Measurements from ENCODE around the gene KCNQ5.

DNA sequence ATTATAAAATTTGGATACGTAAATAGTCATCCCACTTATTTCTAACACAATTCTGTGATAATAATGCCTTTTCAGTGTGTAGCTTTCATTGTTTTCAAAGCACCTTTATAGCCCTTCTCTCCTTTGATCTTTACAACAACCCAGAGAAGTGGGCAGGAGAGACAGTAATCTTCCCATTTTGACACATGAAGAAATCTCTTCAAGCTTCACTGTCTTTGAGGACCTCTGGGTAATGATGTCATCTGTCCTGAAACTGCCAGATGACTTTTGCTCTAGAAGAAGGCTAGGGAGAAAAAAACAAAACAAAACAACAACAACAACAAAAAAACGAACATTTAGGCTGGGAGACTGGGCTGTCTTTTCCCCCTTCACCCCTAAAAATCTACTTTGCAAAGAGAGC, 203.0 kb downstream of the KCNQ5 start:
- TF ChIP-seq, protein P1, sequence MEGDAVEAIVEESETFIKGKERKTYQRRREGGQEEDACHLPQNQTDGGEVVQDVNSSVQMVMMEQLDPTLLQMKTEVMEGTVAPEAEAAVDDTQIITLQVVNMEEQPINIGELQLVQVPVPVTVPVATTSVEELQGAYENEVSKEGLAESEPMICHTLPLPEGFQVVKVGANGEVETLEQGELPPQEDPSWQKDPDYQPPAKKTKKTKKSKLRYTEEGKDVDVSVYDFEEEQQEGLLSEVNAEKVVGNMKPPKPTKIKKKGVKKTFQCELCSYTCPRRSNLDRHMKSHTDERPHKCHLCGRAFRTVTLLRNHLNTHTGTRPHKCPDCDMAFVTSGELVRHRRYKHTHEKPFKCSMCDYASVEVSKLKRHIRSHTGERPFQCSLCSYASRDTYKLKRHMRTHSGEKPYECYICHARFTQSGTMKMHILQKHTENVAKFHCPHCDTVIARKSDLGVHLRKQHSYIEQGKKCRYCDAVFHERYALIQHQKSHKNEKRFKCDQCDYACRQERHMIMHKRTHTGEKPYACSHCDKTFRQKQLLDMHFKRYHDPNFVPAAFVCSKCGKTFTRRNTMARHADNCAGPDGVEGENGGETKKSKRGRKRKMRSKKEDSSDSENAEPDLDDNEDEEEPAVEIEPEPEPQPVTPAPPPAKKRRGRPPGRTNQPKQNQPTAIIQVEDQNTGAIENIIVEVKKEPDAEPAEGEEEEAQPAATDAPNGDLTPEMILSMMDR (IDR thresholded peaks at IDR 0.05; ENCODE audit: control extremely low read depth in 1 of 3, insufficient read depth in 1 of 3, low read depth in 1 of 3, low read length in 3 of 3): no peak
- TF ChIP-seq POLR2A (IDR thresholded peaks at IDR 0.05; ENCODE audit: control extremely low read depth in 1 of 2, low read depth in 2 of 2, low read length in 2 of 2) (no peak), ZNF274 (IDR thresholded peaks at IDR 0.05; ENCODE audit: borderline replicate concordance, extremely low read depth, low read length) (no peak), YY1 (IDR thresholded peaks at IDR 0.05; ENCODE audit: low read depth, low read length) (no peak), EZH2 (IDR thresholded peaks at IDR 0.05; ENCODE audit: low read depth, low read length, severe bottlenecking) (no peak), KDM5A (IDR thresholded peaks at IDR 0.05; ENCODE audit: low read length) (no peak), TEAD4 (IDR thresholded peaks at IDR 0.05; ENCODE audit: low read depth, low read length) (no peak), RBBP5 (IDR thresholded peaks at IDR 0.05; ENCODE audit: borderline replicate concordance, low read depth, low read length) (no peak), HDAC2 (IDR thresholded peaks at IDR 0.05; ENCODE audit: borderline replicate concordance in 1 of 2, low read depth in 2 of 2, low read length in 2 of 2) (no peak), POLR2AphosphoS5 (IDR thresholded peaks at IDR 0.05; ENCODE audit: low read depth, low read length) (no peak), GABPA (IDR thresholded peaks at IDR 0.05; ENCODE audit: borderline replicate concordance, insufficient read depth, low read length) (no peak), SP2 (IDR thresholded peaks at IDR 0.05; ENCODE audit: low read length) (no peak)

Measured in H1 (cell line).